T-helper 17 cell (primary cell): ENCODE measurements around the gene TOP2A. TPM values are rescaled to one million over a fixed set of nuclear protein-coding genes. Genes with fewer than 3 reads are reported as not detected.
A peak's percentile ranks its signal among the peaks of the same experiment; 100 is the strongest.

Source experiments
- ATAC-seq: fragments of 150-1000 bp; cut with Tn5 transposase; 2 replicates; pipeline ENCODE4 v1.10.0; 2021; ENCODE audit warnings: mild to moderate bottlenecking, moderate library complexity
- DNase-seq, 3 donors: peaks; one replicate each; pipeline versions ENCODE4 v3.0.0 to v3.0.0-alpha.2; 2020 to 2021
- H3K9me3 ChIP-seq: one replicate; pipeline ENCODE4 v1.7.0; 2013; ENCODE audit warnings: low read length, mild to moderate bottlenecking; ENCODE audit not compliant: control insufficient read depth, poor library complexity, severe bottlenecking
- H3K27ac Mint-ChIP-seq: one replicate; pipeline ENCODE4 v1.8.0; 2022; ENCODE audit warnings: mild to moderate bottlenecking, moderate library complexity, mixed read lengths
- H3K27me3 Mint-ChIP-seq: one replicate; pipeline ENCODE4 v1.8.0; 2022; ENCODE audit warnings: mixed read lengths
- H3K36me3 Mint-ChIP-seq: one replicate; pipeline ENCODE4 v1.8.0; 2022; ENCODE audit warnings: low read depth, mixed read lengths
- H3K4me1 Mint-ChIP-seq: one replicate; pipeline ENCODE4 v1.8.0; 2022; ENCODE audit warnings: mild to moderate bottlenecking, mixed read lengths
- H3K4me3 Mint-ChIP-seq: one replicate; pipeline ENCODE4 v1.8.0; 2022; ENCODE audit warnings: mild to moderate bottlenecking, moderate library complexity, mixed read lengths
- total RNA-seq, 4 donors: library from RNA in 2 of 4; stranded (reverse) in 2 of 4; gene quantifications; one replicate each; pipeline ENCODE4 v1.2.3 and lab custom pipeline; 2022 to 2026

TOP2A gene
- total RNA-seq, 2 donors from 2014 or later: 4.1 to 6.4 TPM

DNA sequence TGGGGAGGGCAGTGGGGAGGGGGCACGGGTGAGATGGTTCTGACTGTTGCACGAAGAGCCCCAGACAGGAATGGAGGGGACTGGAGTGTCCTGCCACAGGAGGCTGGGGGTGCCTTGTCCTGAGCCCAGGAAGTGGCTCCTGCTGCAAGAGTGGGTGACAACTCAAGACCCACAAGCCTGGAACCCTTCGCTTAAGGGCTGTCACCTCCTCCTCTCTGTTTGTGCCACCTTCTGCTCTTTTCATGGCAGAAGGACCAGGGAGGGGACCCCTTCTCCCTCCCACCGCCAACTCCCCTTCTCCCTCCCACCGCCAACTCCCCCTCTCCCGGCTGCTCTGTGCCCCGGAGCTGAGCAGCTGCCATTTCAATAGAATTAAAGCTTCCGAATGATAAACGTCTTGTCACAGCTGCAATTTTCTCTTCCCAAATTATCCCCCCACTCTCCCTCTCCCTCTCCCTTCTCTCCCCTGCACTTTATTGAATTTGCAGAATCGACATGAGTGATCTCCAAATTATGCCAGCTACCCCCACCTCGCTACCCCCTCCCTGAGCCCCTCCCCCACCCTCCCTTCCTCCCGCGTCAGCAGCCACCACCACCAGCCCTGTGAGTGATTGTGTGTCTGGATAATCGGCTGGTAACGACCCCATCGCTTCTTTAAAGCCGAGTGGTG lies 66.9 kb downstream of the TOP2A start:
- ATAC-seq (no peak), DNase-seq (no peak)
- Mint-ChIP-seq H3K27ac (peak overlapping the region; percentile 94), H3K36me3 (peaks cover 3% of the 10 kb centered on the region), H3K4me3 (no peak overlapping the region), H3K27me3 (no peaks in the 10 kb centered on the region), H3K4me1 (peaks cover 32% of the 10 kb centered on the region)
- H3K9me3 ChIP-seq: no peaks in the 10 kb centered on the region

DNA sequence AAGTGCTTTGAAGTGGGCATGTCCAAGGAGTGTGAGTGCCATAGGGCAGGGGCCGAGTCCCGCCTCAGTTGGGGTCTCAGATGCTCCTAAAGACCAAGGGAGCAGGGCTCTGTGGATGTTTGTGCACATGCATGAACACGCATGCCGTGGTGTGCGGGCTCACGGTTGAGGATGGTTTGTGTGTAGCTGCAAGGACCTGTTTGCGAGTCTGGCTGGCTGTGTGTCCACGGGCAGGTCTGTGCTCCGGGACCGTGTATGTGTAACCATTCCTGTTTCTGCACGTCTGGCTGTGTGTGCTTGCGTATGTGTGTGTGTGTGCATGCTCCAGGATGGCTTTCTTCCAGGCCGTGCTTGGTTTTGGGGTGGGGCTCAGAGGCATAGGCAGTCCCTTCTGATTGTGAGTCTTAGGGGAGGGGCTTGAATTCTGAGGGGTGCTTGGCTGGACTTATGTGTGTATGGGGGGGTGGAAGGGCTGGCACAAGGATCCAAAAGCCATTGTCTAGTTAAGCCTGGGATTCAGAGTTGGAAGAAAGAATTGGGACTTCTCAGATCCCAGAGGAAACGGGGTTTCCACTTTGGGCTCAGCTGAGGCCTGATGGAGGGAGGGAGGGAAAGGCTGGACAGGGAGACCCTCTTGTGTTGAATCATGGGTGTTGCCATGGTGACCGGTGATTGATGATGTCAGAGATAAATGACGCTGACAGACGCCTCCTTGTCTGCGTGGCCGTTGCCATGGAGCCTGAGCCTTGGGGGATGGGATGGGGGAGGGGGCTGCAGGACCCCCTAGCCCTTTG lies 67.6 kb downstream of the TOP2A start:
- peaks cover 3% of the 10 kb centered on the region for H3K36me3 Mint-ChIP-seq
- DNase-seq (no peak), ATAC-seq (no peak)
- H3K27ac Mint-ChIP-seq: peak overlapping the region; percentile 94
- H3K4me1 Mint-ChIP-seq: peaks cover 40% of the 10 kb centered on the region
- no peaks in the 10 kb centered on the region for H3K27me3 Mint-ChIP-seq
- H3K9me3 ChIP-seq: no peaks in the 10 kb centered on the region
- H3K4me3 Mint-ChIP-seq: peak overlapping the region; percentile 47

DNA sequence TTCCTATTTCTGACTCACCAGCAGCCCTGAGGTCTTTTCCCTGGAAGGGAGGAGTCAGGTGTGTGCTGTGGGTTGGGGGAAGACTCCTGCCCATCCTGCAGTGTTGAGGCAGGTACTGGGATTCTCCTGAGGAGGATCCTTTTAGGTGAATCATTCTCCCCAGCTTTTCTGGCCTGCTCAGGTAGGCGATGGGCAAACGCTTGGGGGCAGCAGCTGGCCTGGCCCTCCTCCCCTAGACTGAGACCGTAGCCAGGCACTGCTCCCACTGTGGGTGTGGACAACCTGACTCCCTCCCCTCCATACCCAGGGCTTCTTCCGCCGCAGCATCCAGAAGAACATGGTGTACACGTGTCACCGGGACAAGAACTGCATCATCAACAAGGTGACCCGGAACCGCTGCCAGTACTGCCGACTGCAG lies 68.2 kb downstream of the TOP2A start:
- H3K4me1 Mint-ChIP-seq: peaks cover 46% of the 10 kb centered on the region
- peak overlapping the region; percentile 94 for H3K27ac Mint-ChIP-seq
- ATAC-seq (no peak), DNase-seq (no peak)
- no peaks in the 10 kb centered on the region for H3K27me3 Mint-ChIP-seq
- peak overlapping the region; percentile 47 for H3K4me3 Mint-ChIP-seq
- H3K9me3 ChIP-seq: no peaks in the 10 kb centered on the region
- H3K36me3 Mint-ChIP-seq: peaks cover 3% of the 10 kb centered on the region

DNA sequence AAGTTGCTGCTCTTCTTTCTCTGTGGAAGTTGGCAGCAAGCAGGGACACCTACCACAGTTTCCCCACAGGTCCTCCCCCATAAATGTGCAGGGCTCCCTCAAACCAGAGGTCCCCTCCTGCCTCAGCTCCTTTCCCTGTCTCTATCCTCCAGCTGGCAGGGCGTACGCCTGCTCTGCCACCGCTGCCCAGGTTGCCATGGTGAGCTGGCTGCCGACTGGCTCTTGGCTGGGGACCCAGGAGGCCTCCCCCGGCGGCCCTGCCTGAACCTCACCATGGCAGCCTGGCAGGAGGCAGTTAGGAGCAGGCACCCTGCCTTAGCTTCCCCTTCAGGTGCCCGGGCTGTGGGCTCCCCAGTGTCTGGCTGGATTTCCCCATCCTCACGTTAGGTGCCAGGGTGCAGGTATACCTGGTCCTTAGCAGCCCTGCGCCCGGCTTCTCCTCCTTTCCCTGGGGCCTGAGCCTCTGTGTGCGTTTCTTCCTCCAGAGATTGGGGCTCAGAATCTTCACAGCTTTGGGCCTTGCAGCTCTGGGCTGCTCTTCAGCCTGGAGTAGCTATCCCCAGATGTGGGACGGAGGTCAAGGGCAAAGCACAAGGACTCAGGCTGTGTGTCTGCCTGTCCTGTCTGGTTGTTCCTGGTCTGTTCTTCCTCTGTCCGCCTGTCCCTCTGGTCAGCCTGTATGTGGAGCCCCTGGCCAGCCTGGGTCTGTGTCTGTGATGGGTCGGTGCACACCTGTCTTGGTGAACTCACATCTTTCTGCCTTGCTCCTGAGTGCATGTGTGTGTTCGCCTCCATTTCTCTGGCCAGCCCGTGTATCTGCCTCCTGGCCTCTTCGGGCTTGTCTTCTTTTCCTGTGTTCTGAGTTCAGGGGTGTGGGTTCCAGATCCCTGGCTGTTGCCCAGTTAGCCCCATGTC lies 68.9 kb downstream of the TOP2A start:
- H3K9me3 ChIP-seq: no peaks in the 10 kb centered on the region
- ATAC-seq (no peak), DNase-seq (no peak)
- Mint-ChIP-seq H3K4me3 (peak overlapping the region; percentile 9), H3K27me3 (no peaks in the 10 kb centered on the region), H3K27ac (peak overlapping the region; percentile 94), H3K36me3 (peaks cover 3% of the 10 kb centered on the region), H3K4me1 (peaks cover 50% of the 10 kb centered on the region)

DNA sequence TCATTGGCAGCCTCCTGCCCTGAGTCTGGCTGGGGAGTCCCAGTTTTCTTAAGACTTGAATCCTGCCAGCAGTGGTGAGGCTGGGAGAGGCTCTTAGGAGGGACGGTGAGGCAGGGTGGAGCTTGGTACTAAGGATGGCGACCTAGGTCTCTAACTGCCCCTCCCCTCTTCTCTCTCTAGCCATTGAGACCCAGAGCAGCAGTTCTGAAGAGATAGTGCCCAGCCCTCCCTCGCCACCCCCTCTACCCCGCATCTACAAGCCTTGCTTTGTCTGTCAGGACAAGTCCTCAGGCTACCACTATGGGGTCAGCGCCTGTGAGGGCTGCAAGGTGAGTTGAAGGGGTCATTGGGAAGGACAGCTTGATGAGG lies 69.6 kb downstream of the TOP2A start:
- Mint-ChIP-seq H3K4me1 (peaks cover 53% of the 10 kb centered on the region), H3K4me3 (peak overlapping the region; percentile 89), H3K27ac (peak overlapping the region; percentile 94), H3K27me3 (no peaks in the 10 kb centered on the region), H3K36me3 (peaks cover 3% of the 10 kb centered on the region)
- ATAC-seq (no peak), DNase-seq (no peak)
- H3K9me3 ChIP-seq: no peaks in the 10 kb centered on the region

DNA sequence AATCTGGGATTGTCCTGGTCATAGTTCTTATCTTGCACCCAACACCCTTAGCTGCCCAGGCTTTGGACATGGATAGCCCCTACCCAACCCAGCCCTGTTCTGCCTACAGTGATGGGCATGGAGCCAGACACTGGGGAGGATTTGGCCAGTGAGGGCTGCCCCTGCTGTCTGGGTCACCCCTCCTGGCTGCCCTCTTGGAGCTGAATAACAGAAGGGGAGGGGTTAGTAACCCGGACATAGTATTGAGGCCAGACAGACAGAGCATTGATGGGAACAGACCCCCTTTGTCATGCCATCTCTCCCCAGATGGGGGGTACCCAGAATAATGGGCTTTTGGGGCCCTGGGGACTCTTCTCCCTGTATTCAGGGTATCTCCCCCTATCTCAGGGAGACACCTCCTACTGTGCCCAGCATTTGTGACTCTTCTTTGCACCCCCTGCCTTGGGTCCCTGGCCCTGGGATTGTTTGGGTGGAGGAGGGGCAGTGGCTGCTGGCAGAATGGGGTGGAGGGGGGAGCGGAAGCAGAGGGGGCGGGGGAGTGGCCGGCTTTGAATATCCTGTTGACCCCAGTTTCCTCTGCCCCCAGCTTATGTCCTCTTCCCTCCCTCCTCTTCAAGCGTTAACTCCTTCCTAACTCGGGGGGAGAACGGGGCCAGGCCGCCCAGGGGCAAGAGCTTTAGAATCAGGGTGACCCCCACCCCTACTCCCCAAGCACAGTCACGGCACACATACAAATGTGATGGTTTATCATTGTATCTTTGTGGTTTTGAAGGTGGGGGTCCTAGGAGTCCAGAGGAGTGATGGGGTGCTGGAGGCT lies 70.2 kb downstream of the TOP2A start:
- H3K4me3 Mint-ChIP-seq: peak overlapping the region; percentile 89
- no peaks in the 10 kb centered on the region for H3K9me3 ChIP-seq
- peak overlapping the region; percentile 94 for H3K27ac Mint-ChIP-seq
- DNase-seq: no peak
- peaks cover 2% of the 10 kb centered on the region for H3K36me3 Mint-ChIP-seq
- no peaks in the 10 kb centered on the region for H3K27me3 Mint-ChIP-seq
- ATAC-seq: no peak
- H3K4me1 Mint-ChIP-seq: peaks cover 54% of the 10 kb centered on the region

DNA sequence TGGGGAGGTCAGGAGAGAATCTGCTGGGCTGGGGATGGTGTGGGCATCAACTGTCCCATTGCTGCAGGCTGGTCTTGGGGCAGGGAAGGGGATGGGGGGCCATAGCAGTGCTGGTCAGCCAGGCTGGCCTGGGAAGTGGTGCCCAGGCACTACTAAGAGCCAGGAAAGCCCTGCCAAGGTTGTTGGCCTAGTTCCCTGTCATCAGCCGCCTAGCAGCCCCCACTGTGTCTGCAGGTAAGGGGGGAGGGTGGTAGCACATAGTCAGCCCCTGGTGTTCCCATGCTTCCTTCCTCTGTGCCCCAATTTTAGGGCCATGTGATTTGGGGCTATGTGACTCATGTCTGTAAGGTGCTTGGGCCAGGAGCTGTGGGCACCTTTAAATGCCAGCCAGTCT lies 70.9 kb downstream of the TOP2A start:
- ATAC-seq: peak; percentile 34
- Mint-ChIP-seq H3K4me3 (peak overlapping the region; percentile 89), H3K4me1 (peaks cover 47% of the 10 kb centered on the region), H3K27ac (peak overlapping the region; percentile 94), H3K27me3 (no peaks in the 10 kb centered on the region), H3K36me3 (no peaks in the 10 kb centered on the region)
- peak in 1 of 3 donors; percentile 54 for DNase-seq
- no peaks in the 10 kb centered on the region for H3K9me3 ChIP-seq

DNA sequence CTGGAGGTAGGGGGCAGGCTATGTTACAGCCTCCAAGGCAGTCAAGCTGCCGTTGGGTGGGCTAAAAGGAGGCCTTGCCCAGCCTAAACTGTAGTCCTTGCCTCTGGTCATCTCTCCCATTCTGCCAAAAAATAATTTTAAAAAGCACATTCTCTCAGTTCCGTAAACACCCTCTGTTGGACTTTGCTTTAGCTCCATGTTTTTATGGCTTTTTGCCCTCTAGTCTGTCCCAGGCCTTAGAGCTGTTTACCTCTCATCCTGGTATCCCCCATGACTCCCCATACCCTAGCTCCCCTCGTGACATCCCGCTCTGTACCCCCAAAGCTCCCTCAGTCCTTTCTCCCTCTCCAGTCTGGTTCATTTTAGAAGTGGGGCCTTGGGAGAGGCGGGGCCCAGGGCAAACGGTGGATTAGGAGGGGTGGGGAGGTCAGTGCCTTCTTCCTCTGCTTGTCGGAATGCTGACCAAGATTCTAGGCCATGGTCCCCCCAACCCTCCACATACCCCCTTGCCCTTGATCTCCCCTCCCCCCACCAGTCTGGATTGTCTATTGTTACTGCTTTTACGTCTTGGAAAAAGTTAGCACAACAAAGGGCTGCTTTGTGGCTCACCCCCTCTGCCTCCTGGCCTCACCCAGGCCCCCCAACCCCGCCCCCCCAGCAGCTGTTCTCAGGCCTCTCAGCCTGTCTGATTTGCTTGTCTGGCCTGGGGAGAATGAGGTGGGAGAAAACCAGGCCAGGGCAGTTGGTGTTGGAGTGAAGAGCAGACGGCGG lies 71.5 kb downstream of the TOP2A start:
- DNase-seq (no peak), ATAC-seq (no peak)
- Mint-ChIP-seq H3K4me1 (peaks cover 48% of the 10 kb centered on the region), H3K27me3 (no peaks in the 10 kb centered on the region), H3K4me3 (peak overlapping the region; percentile 89), H3K36me3 (no peaks in the 10 kb centered on the region), H3K27ac (peak overlapping the region; percentile 94)
- H3K9me3 ChIP-seq: no peaks in the 10 kb centered on the region

DNA sequence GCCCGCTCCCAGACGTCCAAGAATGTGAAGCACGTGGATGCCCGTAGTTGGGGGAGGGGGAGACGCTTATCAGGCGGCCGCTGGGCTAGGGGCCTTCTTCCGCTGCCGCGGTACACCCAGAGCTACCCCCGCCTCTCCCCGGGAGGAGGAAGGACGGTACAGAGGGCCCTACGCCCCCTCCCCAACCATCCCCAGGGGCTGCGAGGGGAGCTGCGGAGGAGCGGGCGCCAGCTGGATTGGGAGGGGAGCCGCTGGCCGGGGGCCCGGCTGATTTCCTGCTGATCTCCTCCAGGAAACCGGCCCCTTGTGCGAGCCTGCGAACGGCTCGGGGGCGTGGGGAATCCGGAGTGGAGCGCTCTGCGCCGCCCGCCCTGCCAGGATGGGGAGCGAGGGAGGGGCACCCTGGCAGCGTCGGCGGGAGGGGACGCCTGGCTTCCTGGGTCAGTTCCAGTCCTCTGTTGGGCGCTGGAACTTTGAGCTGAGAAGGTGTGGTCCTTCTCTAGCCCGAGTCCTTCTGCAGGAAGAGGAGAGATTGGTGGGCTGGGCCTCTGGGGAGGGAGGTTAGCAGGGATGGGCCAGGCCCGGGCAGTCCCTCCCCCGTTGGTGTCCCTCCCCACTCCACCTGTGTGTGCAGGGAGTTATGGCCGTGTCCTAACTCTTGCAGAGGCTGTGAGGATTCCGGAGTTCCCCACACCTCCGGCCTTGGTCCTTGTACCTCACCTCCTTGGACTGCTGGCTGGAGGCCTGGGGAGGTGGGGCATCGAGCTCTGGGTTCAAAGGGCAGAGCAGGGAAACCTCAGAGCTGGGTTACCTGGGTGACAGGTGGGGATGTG lies 72.3 kb downstream of the TOP2A start:
- no peaks in the 10 kb centered on the region for H3K9me3 ChIP-seq
- peak; percentile 32 for ATAC-seq
- DNase-seq: peak in 2 of 3 donors; percentile 37 to 39
- Mint-ChIP-seq H3K4me3 (peak overlapping the region; percentile 89), H3K27me3 (no peaks in the 10 kb centered on the region), H3K4me1 (peaks cover 54% of the 10 kb centered on the region), H3K36me3 (no peaks in the 10 kb centered on the region), H3K27ac (peak overlapping the region; percentile 94)

DNA sequence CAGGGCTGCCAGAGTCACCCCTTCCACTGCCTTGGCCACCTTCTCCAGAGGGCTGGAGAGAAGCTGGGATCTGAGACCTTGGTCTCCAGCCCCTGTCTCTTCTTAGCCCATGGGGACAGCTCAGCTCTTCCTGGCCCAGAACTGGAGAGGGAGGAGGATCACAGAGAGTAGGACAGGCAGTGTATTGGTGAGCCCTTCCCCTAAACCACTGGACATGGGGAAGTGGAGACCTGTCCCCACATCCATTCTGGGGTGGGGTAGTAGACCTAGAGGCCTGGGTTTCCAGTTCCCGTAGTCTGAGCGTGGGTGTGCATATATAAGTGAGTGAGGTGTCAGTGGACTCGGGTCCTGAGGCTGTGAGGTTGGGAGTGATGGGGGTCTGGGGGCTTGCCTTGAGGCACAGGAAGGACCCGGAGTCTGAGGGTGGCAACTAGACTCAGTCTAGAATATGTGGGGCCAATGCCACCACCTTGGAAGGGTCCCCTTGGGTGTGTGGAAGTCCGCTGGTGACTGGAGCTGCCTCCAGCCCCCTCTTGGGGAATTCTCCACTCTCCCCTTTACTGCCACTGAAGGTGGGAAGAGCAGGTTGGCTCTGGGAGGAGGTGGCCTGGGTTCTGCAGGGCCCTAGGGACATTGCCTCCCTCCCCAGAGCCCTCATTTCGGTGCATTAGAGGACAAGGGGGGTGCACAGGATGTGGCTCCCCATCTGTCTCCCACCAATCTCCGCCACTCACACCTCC lies 73.1 kb downstream of the TOP2A start:
- no peaks in the 10 kb centered on the region for H3K9me3 ChIP-seq
- peaks cover 2% of the 10 kb centered on the region for H3K36me3 Mint-ChIP-seq
- H3K4me1 Mint-ChIP-seq: peaks cover 56% of the 10 kb centered on the region
- no peak for DNase-seq
- H3K27ac Mint-ChIP-seq: peak overlapping the region; percentile 94
- H3K27me3 Mint-ChIP-seq: no peaks in the 10 kb centered on the region
- H3K4me3 Mint-ChIP-seq: peak overlapping the region; percentile 89
- no peak for ATAC-seq
